HCT116 (cell line): ENCODE results near the gene PEAK3.

Source experiments
- CEBPB ChIP-seq: IDR thresholded peaks from 2 replicates; pipeline ENCODE4 v1.6.1; 2012; ENCODE audit warnings: low read depth
- POLR2AphosphoS5 ChIP-seq: IDR thresholded peaks from 2 replicates; pipeline ENCODE4 v1.6.1; 2011; ENCODE audit warnings: mild to moderate bottlenecking, low read depth, low read length, moderate library complexity
- TF ChIP-seq, protein P1 (sequence below), 3 experiments: fragments of 200-600 bp in 1 of 3; sonication (generic) in 1 of 3; IDR thresholded peaks in 2 of 3; conservative IDR thresholded peaks in 1 of 3; 2 replicates each; pipeline ENCODE4 v1.5.1; 2012 to 2017; ENCODE audit warnings: low read depth in 2 of 3, low read length in 2 of 3, antibody characterized with exemption in 1 of 3, borderline replicate concordance in 1 of 3, control low read depth in 1 of 3, mild to moderate bottlenecking in 1 of 3, mixed read lengths in 1 of 3, mixed run types in 1 of 3, moderate library complexity in 1 of 3; ENCODE audit not compliant: insufficient read depth in 1 of 3

DNA sequence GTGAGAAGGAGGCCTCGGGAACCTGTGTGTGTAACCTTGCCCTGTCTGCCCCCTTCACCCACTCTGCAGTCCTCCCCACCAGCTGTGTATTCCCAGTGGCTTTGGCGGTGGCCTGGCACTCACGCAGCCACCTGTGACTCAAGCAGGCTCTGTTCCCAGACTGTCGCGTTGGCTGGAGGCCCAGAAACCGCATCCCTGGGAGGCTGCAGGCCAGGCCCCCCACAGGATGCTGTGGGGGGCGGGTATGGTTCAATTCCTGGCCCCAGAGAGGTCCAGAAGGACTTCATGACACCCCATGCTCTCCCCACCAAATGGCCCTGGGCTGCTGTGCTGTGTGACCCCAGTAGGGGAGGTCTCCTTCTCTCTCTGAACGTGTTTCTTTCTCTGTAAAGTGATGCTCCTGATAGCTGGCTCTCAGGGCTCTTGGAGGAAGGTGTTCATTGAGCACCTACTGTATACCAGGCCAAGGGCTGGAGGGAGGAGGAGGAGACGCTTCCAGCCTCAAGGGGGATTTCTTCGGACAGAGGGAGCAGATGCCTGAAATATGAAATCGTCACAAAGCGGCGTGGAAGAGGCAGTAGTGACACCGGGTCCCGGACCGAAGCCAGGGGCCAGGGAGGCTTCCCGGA is 27.9 kb upstream of the PEAK3 start:
- TF ChIP-seq, protein P1, sequence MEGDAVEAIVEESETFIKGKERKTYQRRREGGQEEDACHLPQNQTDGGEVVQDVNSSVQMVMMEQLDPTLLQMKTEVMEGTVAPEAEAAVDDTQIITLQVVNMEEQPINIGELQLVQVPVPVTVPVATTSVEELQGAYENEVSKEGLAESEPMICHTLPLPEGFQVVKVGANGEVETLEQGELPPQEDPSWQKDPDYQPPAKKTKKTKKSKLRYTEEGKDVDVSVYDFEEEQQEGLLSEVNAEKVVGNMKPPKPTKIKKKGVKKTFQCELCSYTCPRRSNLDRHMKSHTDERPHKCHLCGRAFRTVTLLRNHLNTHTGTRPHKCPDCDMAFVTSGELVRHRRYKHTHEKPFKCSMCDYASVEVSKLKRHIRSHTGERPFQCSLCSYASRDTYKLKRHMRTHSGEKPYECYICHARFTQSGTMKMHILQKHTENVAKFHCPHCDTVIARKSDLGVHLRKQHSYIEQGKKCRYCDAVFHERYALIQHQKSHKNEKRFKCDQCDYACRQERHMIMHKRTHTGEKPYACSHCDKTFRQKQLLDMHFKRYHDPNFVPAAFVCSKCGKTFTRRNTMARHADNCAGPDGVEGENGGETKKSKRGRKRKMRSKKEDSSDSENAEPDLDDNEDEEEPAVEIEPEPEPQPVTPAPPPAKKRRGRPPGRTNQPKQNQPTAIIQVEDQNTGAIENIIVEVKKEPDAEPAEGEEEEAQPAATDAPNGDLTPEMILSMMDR (IDR thresholded peaks at IDR 0.05 in 2 of 3, conservative IDR thresholded peaks at IDR 0.05 in 1 of 3; ENCODE audit: borderline replicate concordance in 1 of 3, insufficient read depth in 1 of 3, low read depth in 2 of 3, low read length in 2 of 3), result no peak
- TF ChIP-seq POLR2AphosphoS5 (no peak), CEBPB (no peak)
